ENCODE results near the gene ADAMTS3.
A peak's percentile ranks its signal among the peaks of the same experiment; 100 is the strongest.

Gene ADAMTS3

GRCh38 chr4:72507860-72508419 lies 61.1 kb downstream of the ADAMTS3 start:
- in situ Hi-C loops (cut with MboI; ENCODE audit: low pct_unique_long_range_greater_than_20kb, low sequenced_read_pairs, unreplicated experiment): no loop called here
- no peak for TF ChIP-seq CTCF (IDR thresholded peaks at IDR 0.05; ENCODE audit: extremely low read depth, insufficient read depth, missing control alignments)
- no peak for DNase-seq (ENCODE audit: low spot score)

- no peak for TF ChIP-seq CTCF (IDR thresholded peaks at IDR 0.05; ENCODE audit: extremely low read depth, insufficient read depth, missing control alignments)
- in situ Hi-C loops (cut with MboI; ENCODE audit: low pct_unique_long_range_greater_than_20kb, low sequenced_read_pairs, unreplicated experiment): no loop called here
- no peak for DNase-seq (ENCODE audit: low spot score)
Measured at GRCh38 chr4:72507167-72507566, 61.9 kb downstream of the ADAMTS3 start.

- peak; percentile 13 for DNase-seq (ENCODE audit: low spot score)
- in situ Hi-C loops (cut with MboI; ENCODE audit: low pct_unique_long_range_greater_than_20kb, low sequenced_read_pairs, unreplicated experiment): no loop called here
- TF ChIP-seq CTCF (IDR thresholded peaks at IDR 0.05; ENCODE audit: extremely low read depth, insufficient read depth, missing control alignments): peak; percentile 67
Measured at GRCh38 chr4:72505314-72505744, 63.7 kb downstream of the ADAMTS3 start.

- TF ChIP-seq CTCF (IDR thresholded peaks at IDR 0.05; ENCODE audit: extremely low read depth, insufficient read depth, missing control alignments): no peak
- no peak for DNase-seq (ENCODE audit: low spot score)
- in situ Hi-C loops (cut with MboI; ENCODE audit: low pct_unique_long_range_greater_than_20kb, low sequenced_read_pairs, unreplicated experiment): no loop called here
Measured at GRCh38 chr4:72500214-72500613, 68.8 kb downstream of the ADAMTS3 start.

- in situ Hi-C loops (cut with MboI; ENCODE audit: low pct_unique_long_range_greater_than_20kb, low sequenced_read_pairs, unreplicated experiment): loop anchor here (25.0 kb wide), 1 partner anchor 516 kb away; no protein-coding TSS in a partner anchor
- DNase-seq (ENCODE audit: low spot score): no peak
- no peak for TF ChIP-seq CTCF (IDR thresholded peaks at IDR 0.05; ENCODE audit: extremely low read depth, insufficient read depth, missing control alignments)
Measured at GRCh38 chr4:72496119-72496518, 72.9 kb downstream of the ADAMTS3 start.

- in situ Hi-C loops (cut with MboI; ENCODE audit: low pct_unique_long_range_greater_than_20kb, low sequenced_read_pairs, unreplicated experiment): loop anchor here (25.0 kb wide), 1 partner anchor 518 kb away; no protein-coding TSS in a partner anchor
- no peak for TF ChIP-seq CTCF (IDR thresholded peaks at IDR 0.05; ENCODE audit: extremely low read depth, insufficient read depth, missing control alignments)
- no peak for DNase-seq (ENCODE audit: low spot score)
Measured at GRCh38 chr4:72494156-72494555, 74.9 kb downstream of the ADAMTS3 start.

Data from GM13977 (cell line).